Panc1 (cell line): ENCODE data around the gene MARK2.
A peak's percentile ranks its signal among the peaks of the same experiment; 100 is the strongest.

Source experiments
- CTCF ChIP-seq: fragments of 450-650 bp; IDR thresholded peaks from 2 replicates; pipeline ENCODE4 v1.5.1; 2017; ENCODE audit warnings: mild to moderate bottlenecking
- POLR2AphosphoS5 ChIP-seq: IDR thresholded peaks from 2 replicates; pipeline ENCODE4 v1.6.1; 2012; ENCODE audit warnings: mild to moderate bottlenecking, low read depth, low read length, moderate library complexity
- REST ChIP-seq, 2 experiments: IDR thresholded peaks; 2 replicates each; pipeline ENCODE4 v1.6.1; 2011 to 2012; ENCODE audit warnings: low read depth in 2 of 2, control low read depth in 1 of 2, low read length in 1 of 2, mild to moderate bottlenecking in 1 of 2, moderate library complexity in 1 of 2; ENCODE audit not compliant: insufficient read depth in 1 of 2
- SIN3A ChIP-seq: IDR thresholded peaks from 2 replicates; pipeline ENCODE4 v1.6.1; 2012; ENCODE audit warnings: low read depth, mild to moderate bottlenecking, low read length, moderate library complexity, borderline replicate concordance; ENCODE audit not compliant: insufficient read depth
- TCF7L2 ChIP-seq: IDR thresholded peaks from 2 replicates; pipeline ENCODE4 v1.6.1; 2011; ENCODE audit warnings: mild to moderate bottlenecking, low read depth, low read length, inconsistent platforms

- TF ChIP-seq CTCF (no peak), POLR2AphosphoS5 (no peak), TCF7L2 (no peak), REST (IDR thresholded peaks at IDR 0.05; ENCODE audit: insufficient read depth in 1 of 2, low read depth in 2 of 2, low read length in 1 of 2) (no peak), SIN3A (0 out of 2 replicates have a peak, but pooled peaks have one; percentile 23)
Measured at GRCh38 chr11:63813563-63814382, 25.1 kb upstream of the MARK2 start.
